Activated B cell treated with CpG ODN at 0.5 μM for 24 hours (primary cell): ENCODE results near the gene HARS2. TPM values are rescaled to one million over a fixed set of nuclear protein-coding genes. Genes with fewer than 3 reads are reported as not detected.
"Not testable (repeated sequence)": the region's sequence is repeated elsewhere in the genome, so short reads cannot be mapped to it uniquely, and the experiment has no call there.

ENCODE experiments used
- ATAC-seq: fragments of 200-7000 bp; cut with Tn5 transposase; one replicate; pipeline ENCODE4 v1.10.0; 2021; ENCODE audit warnings: low read depth, mild to moderate bottlenecking, moderate library complexity
- CTCF ChIA-PET: fragments of 350-600 bp; sonication (Branson Sonifier 250); formaldehyde crosslinking; loops from one replicate; lab custom pipeline; 2021; ENCODE audit warnings: antibody characterized with exemption; lab: Charles Lee
- POLR2A ChIA-PET: fragments of 350-600 bp; sonication (Branson Sonifier 250); formaldehyde crosslinking; loops from one replicate; lab custom pipeline; 2021; ENCODE audit warnings: antibody characterized with exemption; lab: Charles Lee
- DNase-seq: peaks from one replicate; pipeline ENCODE4 v3.0.0; 2022
- H3K27ac Mint-ChIP-seq: one replicate; pipeline ENCODE4 v1.8.0; 2020; ENCODE audit warnings: mixed read lengths
- H3K27me3 Mint-ChIP-seq: one replicate; pipeline ENCODE4 v1.8.0; 2021; ENCODE audit warnings: mixed read lengths
- H3K36me3 Mint-ChIP-seq: one replicate; pipeline ENCODE4 v1.8.0; 2021; ENCODE audit warnings: low read depth, mixed read lengths
- H3K4me1 Mint-ChIP-seq: one replicate; pipeline ENCODE4 v1.8.0; 2021; ENCODE audit warnings: mixed read lengths
- H3K4me3 Mint-ChIP-seq: one replicate; pipeline ENCODE4 v1.8.0; 2020; ENCODE audit warnings: mild to moderate bottlenecking, mixed read lengths
- H3K9me3 Mint-ChIP-seq: one replicate; pipeline ENCODE4 v1.8.0; 2020; ENCODE audit warnings: mixed read lengths
- intact Hi-C: fragments of 100-400 bp; cut with micrococcal nuclease; formaldehyde crosslinking; loops from one replicate; pipeline ENCODE4 v1.15.1; 2024
- total RNA-seq: library from RNA; stranded (reverse); gene quantifications from 2 replicates; pipeline ENCODE4 v1.2.3, GENCODE V29; 2022
- TF ChIP-seq, protein P1 (sequence below): fragments of 200-600 bp; IDR thresholded peaks from one replicate; pipeline ENCODE4 v1.8.0; 2022; ENCODE audit warnings: antibody characterized with exemption, mild to moderate bottlenecking

HARS2 gene
- total RNA-seq, 1 donor from 2014 or later: 48.5 TPM

DNA sequence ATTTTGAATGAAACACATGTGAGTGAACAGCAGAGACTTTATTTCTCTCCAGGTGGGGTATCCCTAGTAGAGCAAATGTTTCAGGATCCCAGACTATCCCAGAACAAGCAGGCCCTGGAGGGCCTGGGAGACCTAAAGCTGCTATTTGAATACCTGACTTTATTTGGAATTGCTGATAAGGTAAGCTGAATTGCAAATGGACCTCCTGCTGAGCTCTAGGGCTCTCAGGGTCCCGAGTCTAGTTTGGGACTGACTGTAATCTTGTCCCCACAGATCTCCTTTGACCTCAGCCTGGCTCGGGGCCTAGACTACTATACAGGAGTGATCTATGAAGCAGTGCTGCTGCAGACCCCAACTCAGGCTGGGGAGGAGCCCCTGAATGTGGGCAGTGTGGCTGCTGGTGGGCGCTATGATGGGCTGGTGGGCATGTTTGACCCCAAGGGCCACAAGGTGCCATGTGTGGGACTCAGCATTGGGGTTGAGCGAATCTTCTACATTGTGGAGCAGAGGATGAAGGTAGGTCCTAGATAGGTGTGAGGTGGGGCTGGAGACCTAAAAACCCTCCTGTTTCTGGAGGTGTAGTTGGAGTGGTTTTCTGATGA, 5.7 kb downstream of the HARS2 start:
- DNase-seq: no peak
- peaks cover 31% of the 10 kb centered on the region for H3K4me1 Mint-ChIP-seq
- TF ChIP-seq, protein P1, sequence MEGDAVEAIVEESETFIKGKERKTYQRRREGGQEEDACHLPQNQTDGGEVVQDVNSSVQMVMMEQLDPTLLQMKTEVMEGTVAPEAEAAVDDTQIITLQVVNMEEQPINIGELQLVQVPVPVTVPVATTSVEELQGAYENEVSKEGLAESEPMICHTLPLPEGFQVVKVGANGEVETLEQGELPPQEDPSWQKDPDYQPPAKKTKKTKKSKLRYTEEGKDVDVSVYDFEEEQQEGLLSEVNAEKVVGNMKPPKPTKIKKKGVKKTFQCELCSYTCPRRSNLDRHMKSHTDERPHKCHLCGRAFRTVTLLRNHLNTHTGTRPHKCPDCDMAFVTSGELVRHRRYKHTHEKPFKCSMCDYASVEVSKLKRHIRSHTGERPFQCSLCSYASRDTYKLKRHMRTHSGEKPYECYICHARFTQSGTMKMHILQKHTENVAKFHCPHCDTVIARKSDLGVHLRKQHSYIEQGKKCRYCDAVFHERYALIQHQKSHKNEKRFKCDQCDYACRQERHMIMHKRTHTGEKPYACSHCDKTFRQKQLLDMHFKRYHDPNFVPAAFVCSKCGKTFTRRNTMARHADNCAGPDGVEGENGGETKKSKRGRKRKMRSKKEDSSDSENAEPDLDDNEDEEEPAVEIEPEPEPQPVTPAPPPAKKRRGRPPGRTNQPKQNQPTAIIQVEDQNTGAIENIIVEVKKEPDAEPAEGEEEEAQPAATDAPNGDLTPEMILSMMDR: no peak
- H3K27ac Mint-ChIP-seq: no peak overlapping the region
- H3K36me3 Mint-ChIP-seq: peaks cover 75% of the 10 kb centered on the region
- ChIA-PET POLR2A (interaction anchor here (0.6 to 1.0 kb wide), 3 partner anchors 14 to 933 kb away, joined by 3 to 12 read pairs (median 3); partner anchors contain the start of gene ANKHD1), CTCF (no interaction called here)
- H3K9me3 Mint-ChIP-seq: no peaks in the 10 kb centered on the region
- H3K4me3 Mint-ChIP-seq: no peak overlapping the region
- intact Hi-C loops: no loop called here
- ATAC-seq: no peak
- no peaks in the 10 kb centered on the region for H3K27me3 Mint-ChIP-seq

DNA sequence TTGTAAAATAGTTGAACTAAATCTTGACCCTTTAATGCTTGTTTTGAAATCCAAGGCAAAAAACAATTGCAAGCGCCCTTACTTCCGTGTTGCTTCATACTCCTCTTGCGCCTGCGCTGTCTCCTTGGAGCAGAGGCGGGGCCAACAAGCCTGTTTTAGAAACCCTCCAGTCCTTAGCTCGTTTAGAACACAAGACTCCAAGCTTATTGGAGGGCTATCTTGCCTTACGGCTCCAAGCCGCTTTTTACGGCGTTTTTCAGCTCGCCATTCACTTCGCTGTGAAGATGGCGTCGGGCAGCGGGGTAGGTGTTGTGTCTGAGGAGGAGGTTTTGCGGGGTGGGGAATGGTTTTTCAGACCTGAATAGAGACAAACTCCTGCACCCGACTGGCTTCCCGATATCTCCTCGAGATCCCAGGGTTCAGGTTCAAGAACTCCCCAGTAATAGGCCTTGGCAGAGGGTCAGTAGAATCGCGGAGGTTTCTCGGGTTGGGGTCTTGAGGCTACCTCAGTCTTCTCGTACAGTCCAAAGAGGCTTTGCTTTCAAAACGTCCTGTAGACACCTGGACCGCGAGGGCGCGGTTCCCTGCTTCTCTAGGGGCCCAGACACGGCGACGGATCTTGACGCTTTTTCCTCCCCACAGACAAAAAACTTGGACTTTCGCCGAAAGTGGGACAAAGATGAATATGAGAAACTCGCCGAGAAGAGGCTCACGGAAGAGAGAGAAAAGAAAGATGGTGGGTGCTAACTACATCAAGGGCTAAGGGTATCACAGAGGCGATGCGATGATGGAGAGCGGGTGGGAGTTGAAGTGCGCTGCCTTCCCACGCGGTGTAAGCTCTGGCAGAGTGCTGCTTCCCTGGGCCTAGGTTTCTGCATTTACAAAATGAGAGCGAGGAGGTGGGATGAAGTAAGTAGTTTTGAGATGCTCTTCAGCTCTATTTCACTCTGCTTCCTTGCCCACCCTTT, 9.2 kb downstream of the HARS2 start, which contains the start of gene ZMAT2:
ZMAT2 (plus strand) TSS at position 271 of the 968 bp plus-strand sequence; CDS start at position 285, 14 bp downstream.
- Mint-ChIP-seq H3K27me3 (no peaks in the 10 kb centered on the region), H3K36me3 (peaks cover 87% of the 10 kb centered on the region), H3K4me1 (peaks cover 25% of the 10 kb centered on the region), H3K9me3 (no peaks in the 10 kb centered on the region), H3K4me3 (peak within 1 kb of the TSS; percentile 98), H3K27ac (peak within 1 kb of the TSS; percentile 92)
- ATAC-seq (peak; percentile 100), DNase-seq (peak; percentile 77)
- ChIA-PET CTCF (interaction anchor here (0.8 to 1.7 kb wide), 3 partner anchors 9 to 461 kb away, joined by 3 to 5 read pairs (median 3); partner anchors contain the start of genes HARS1 and HARS2), POLR2A (interaction anchor here (0.5 to 2.1 kb wide), 14 partner anchors 9 to 620 kb away, joined by 3 to 32 read pairs (median 6); partner anchors contain the start of genes ANKHD1, HARS1, HARS2 and IK)
- TF ChIP-seq, protein P1: no peak
- intact Hi-C loops: loop anchor here (1.0 to 2.0 kb wide), 4 partner anchors 9 to 299 kb away; partner anchors contain the start of genes ANKHD1, HARS1, HARS2 and WDR55

DNA sequence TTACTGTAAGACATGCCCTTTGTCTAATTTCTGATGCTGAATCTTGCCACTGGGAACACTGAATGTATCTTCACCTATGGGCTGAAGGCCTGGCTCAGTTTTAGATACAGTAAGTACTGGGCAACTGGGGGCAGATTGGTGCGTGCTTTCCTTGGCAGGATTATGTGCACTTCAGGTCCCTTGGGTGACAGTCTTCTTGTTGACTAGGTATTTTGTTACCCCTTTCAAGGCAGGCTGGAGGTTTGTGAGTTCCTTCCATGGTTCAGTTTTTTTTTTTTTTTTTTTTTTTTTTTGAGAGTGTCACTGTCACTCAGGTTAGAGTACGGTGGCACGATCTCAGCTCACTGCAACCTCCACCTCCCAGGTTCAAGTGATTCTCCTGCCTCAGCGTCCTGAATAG, 16.6 kb downstream of the HARS2 start:
- H3K27ac Mint-ChIP-seq: no peak overlapping the region
- intact Hi-C loops: no loop called here
- ChIA-PET CTCF (no interaction called here), POLR2A (interaction anchor here (0.7 kb wide), 2 partner anchors 10 to 60 kb away, joined by 3 to 4 read pairs; partner anchors contain the start of gene IK)
- H3K4me1 Mint-ChIP-seq: peaks cover 18% of the 10 kb centered on the region
- TF ChIP-seq, protein P1: no peak
- DNase-seq: no peak
- H3K9me3 Mint-ChIP-seq: no peaks in the 10 kb centered on the region
- H3K27me3 Mint-ChIP-seq: peaks cover 3% of the 10 kb centered on the region
- no peak for ATAC-seq
- H3K36me3 Mint-ChIP-seq: peaks cover 50% of the 10 kb centered on the region
- no peak overlapping the region for H3K4me3 Mint-ChIP-seq

DNA sequence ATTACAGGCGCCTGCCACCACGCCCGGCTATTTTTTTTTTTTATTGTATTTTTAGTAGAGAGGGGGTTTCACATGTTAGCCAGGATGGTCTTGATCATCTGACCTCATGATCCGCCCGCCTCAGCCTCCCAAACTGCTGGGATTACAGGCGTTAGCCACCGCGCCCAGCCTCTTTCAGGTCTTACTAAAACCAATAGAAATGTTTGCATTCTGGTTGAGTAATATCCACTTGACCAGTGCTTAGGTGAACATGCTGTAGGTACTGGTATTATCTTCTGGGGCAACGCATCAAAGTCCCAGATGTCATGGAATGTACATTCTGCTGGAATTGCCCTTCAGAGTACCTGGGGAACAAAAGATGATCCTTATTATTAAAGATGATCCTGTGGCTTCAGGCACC, 17.5 kb downstream of the HARS2 start:
- CTCF ChIA-PET, ATAC-seq, H3K27ac Mint-ChIP-seq, intact Hi-C loops, DNase-seq, H3K4me3 Mint-ChIP-seq, H3K27me3 Mint-ChIP-seq, H3K9me3 Mint-ChIP-seq: not testable (repeated sequence)
- peaks cover 18% of the 10 kb centered on the region for H3K4me1 Mint-ChIP-seq
- POLR2A ChIA-PET: interaction anchor here (3.1 kb wide), 1 partner anchor 18 kb away, joined by 23 read pairs; the partner anchor contains the start of genes HARS1 and HARS2
- peaks cover 40% of the 10 kb centered on the region for H3K36me3 Mint-ChIP-seq

DNA sequence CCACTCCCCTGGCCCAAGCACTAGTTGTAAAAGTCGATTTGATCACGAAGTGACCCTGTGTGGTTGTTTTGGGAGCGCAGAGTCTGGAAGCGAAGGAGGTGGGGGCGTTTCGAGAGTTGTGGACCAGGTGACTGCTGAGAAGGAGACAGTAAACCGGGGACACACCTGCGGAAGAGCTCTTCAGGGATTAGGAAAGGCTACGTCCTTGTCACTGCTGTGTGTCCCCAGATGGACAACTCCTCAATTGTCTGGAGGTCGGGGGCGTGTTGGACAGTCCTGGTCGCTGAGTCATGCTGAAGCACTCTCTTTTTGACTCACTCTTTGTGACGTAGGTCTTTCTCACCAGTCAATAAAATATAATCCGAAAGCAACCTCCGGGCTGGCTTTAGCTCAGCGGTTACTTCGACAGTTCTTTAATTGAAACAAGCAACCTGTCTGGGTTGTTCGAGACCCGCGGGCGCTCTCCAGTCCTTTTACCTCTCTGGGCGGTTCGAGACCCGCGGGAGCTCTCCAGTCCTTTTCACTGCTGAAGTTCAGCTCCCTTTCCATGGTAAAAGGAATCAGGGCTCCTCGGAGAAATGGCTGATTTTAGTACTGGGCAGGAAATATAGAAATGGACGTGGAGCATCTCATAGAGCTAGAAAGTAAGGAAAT, 19.8 kb downstream of the HARS2 start:
- peak; percentile 85 for ATAC-seq
- H3K27ac Mint-ChIP-seq: peak overlapping the region; percentile 90
- ChIA-PET CTCF (interaction anchor here (0.7 to 1.2 kb wide), 3 partner anchors 11 to 310 kb away, joined by 3 to 4 read pairs (median 3); partner anchors contain the start of genes ANKHD1, IK, NDUFA2 and ZMAT2), POLR2A (interaction anchor here (0.6 to 3.1 kb wide), 16 partner anchors 8 to 933 kb away, joined by 3 to 28 read pairs (median 4); partner anchors contain the start of genes ANKHD1, EIF4EBP3, HARS1 and HARS2)
- no peaks in the 10 kb centered on the region for H3K9me3 Mint-ChIP-seq
- H3K4me1 Mint-ChIP-seq: peaks cover 18% of the 10 kb centered on the region
- H3K4me3 Mint-ChIP-seq: peak overlapping the region; percentile 93
- H3K36me3 Mint-ChIP-seq: peaks cover 23% of the 10 kb centered on the region
- intact Hi-C loops: loop anchor here (1.0 to 10.0 kb wide), 13 partner anchors 11 to 866 kb away; partner anchors contain the start of genes ANKHD1, APBB3, CYSTM1 and EIF4EBP3
- TF ChIP-seq, protein P1: no peak
- H3K27me3 Mint-ChIP-seq: peaks cover 3% of the 10 kb centered on the region
- peak; percentile 60 for DNase-seq
